ENCODE data around the gene ADRM1.

GRCh38 chr20:62314711-62315302 lies 12.0 kb downstream of the ADRM1 start:
- no peak for TF ChIP-seq CSRNP3 (CRISPR knock-in tag; IDR thresholded peaks at IDR 0.05)
- no peak for TF ChIP-seq SNAI2 (CRISPR knock-in tag; IDR thresholded peaks at IDR 0.05)
- no peak for TF ChIP-seq PPARA (CRISPR knock-in tag; IDR thresholded peaks at IDR 0.05; ENCODE audit: borderline replicate concordance)
- TF ChIP-seq ESRRG (CRISPR knock-in tag; IDR thresholded peaks at IDR 0.05), result no peak
- TF ChIP-seq ZNF8 (CRISPR knock-in tag; IDR thresholded peaks at IDR 0.05), result no peak
- no peak for TF ChIP-seq PATZ1 (CRISPR knock-in tag; IDR thresholded peaks at IDR 0.05; ENCODE audit: borderline replicate concordance)
- no peak for TF ChIP-seq ISL1 (CRISPR knock-in tag; IDR thresholded peaks at IDR 0.05)
- no peak for TF ChIP-seq GLIS3 (CRISPR knock-in tag; IDR thresholded peaks at IDR 0.05)
- TF ChIP-seq ZC3H10 (CRISPR knock-in tag; IDR thresholded peaks at IDR 0.05), result no peak
- no peak for TF ChIP-seq ZFP3 (CRISPR knock-in tag; IDR thresholded peaks at IDR 0.05)
- no peak for TF ChIP-seq CSDC2 (CRISPR knock-in tag; IDR thresholded peaks at IDR 0.05)
- TF ChIP-seq TSHZ2 (CRISPR knock-in tag; IDR thresholded peaks at IDR 0.05), result no peak
- TF ChIP-seq ZFP30 (CRISPR knock-in tag; IDR thresholded peaks at IDR 0.05), result no peak
- no peak for TF ChIP-seq CREB5 (CRISPR knock-in tag; IDR thresholded peaks at IDR 0.05; ENCODE audit: low read depth)

Measured in SK-N-SH treated with all-trans-retinoic acid at 6 μM for 48 hours (cell line).